ENCODE data around the gene GYPC. TPM values are rescaled to one million over a fixed set of nuclear protein-coding genes. Genes with fewer than 3 reads are reported as not detected.

GYPC gene
- total RNA-seq, 1 donor from 2014 or later = 98.8 TPM

GRCh38 chr2:126649101-126649500 lies 6.9 kb upstream of the GYPC start:
- DNase-seq = no peak
- H3K4me3 ChIP-seq = no peak overlapping the region
- no peak for TF ChIP-seq CTCF (IDR thresholded peaks at IDR 0.05; ENCODE audit: borderline replicate concordance)
- intact Hi-C loops (cut with micrococcal nuclease) = no loop called here
- no peaks in the 10 kb centered on the region for H3K4me1 ChIP-seq
- H3K9me3 ChIP-seq (replicated peaks) = no peaks in the 10 kb centered on the region
- H3K27ac ChIP-seq (replicated peaks) = no peak overlapping the region
- H3K36me3 ChIP-seq = no peaks in the 10 kb centered on the region
- no peaks in the 10 kb centered on the region for H3K27me3 ChIP-seq (ENCODE audit: low read depth)

- Histone ChIP-seq H3K27me3 (ENCODE audit: low read depth) (no peaks in the 10 kb centered on the region), H3K36me3 (no peaks in the 10 kb centered on the region), H3K27ac (replicated peaks) (no peak overlapping the region), H3K4me1 (peaks cover 15% of the 10 kb centered on the region), H3K4me3 (no peak overlapping the region), H3K9me3 (replicated peaks) (no peaks in the 10 kb centered on the region)
- intact Hi-C loops (cut with micrococcal nuclease) = no loop called here
- DNase-seq = no peak
- TF ChIP-seq CTCF (IDR thresholded peaks at IDR 0.05; ENCODE audit: borderline replicate concordance) = no peak
These were observed 5.0 kb upstream of the GYPC start for GRCh38 chr2:126650994-126651393.

- intact Hi-C loops (cut with micrococcal nuclease) = no loop called here
- Histone ChIP-seq H3K9me3 (replicated peaks) (no peaks in the 10 kb centered on the region), H3K27ac (replicated peaks) (no peak overlapping the region), H3K27me3 (ENCODE audit: low read depth) (no peaks in the 10 kb centered on the region), H3K36me3 (no peaks in the 10 kb centered on the region), H3K4me3 (no peak overlapping the region), H3K4me1 (peaks cover 29% of the 10 kb centered on the region)
- no peak for DNase-seq
- TF ChIP-seq CTCF (IDR thresholded peaks at IDR 0.05; ENCODE audit: borderline replicate concordance) = no peak
These were observed 3.6 kb upstream of the GYPC start for GRCh38 chr2:126652323-126652891.

GRCh38 chr2:126653109-126653508 lies 2.8 kb upstream of the GYPC start:
- DNase-seq = no peak
- no peak for TF ChIP-seq CTCF (IDR thresholded peaks at IDR 0.05; ENCODE audit: borderline replicate concordance)
- H3K4me3 ChIP-seq = no peak overlapping the region
- intact Hi-C loops (cut with micrococcal nuclease) = no loop called here
- peaks cover 36% of the 10 kb centered on the region for H3K4me1 ChIP-seq
- no peaks in the 10 kb centered on the region for H3K27me3 ChIP-seq (ENCODE audit: low read depth)
- H3K9me3 ChIP-seq (replicated peaks) = no peaks in the 10 kb centered on the region
- no peaks in the 10 kb centered on the region for H3K36me3 ChIP-seq
- no peak overlapping the region for H3K27ac ChIP-seq (replicated peaks)

GRCh38 chr2:126653761-126654160 lies 2.2 kb upstream of the GYPC start:
- H3K4me1 ChIP-seq = peaks cover 43% of the 10 kb centered on the region
- TF ChIP-seq CTCF (IDR thresholded peaks at IDR 0.05; ENCODE audit: borderline replicate concordance) = no peak
- no peak overlapping the region for H3K4me3 ChIP-seq
- H3K36me3 ChIP-seq = no peaks in the 10 kb centered on the region
- H3K27ac ChIP-seq (replicated peaks) = peak overlapping the region; percentile 98
- no peak for DNase-seq
- intact Hi-C loops (cut with micrococcal nuclease) = no loop called here
- H3K9me3 ChIP-seq (replicated peaks) = no peaks in the 10 kb centered on the region
- H3K27me3 ChIP-seq (ENCODE audit: low read depth) = no peaks in the 10 kb centered on the region

Data from left ventricle myocardium inferior (tissue), 1 donor.